LNCAP (cell line): ENCODE results near the gene SETD1B.

Experiments
- CTCF ChIP-seq: fragments of 450-650 bp; IDR thresholded peaks from 2 replicates; pipeline ENCODE4 v1.5.1; 2017; ENCODE audit warnings: mild to moderate bottlenecking

SETD1B gene

GRCh38 chr12:121800694-121801594 lies 2.9 kb upstream of the SETD1B start:
- TF ChIP-seq CTCF = no peak

GRCh38 chr12:121801595-121802484 lies 2.0 kb upstream of the SETD1B start:
- no peak for TF ChIP-seq CTCF

- TF ChIP-seq CTCF = no peak
Observed at GRCh38 chr12:121802485-121802842, 1.3 kb upstream of the SETD1B start.

GRCh38 chr12:121802843-121803698 lies 738 bp upstream of the SETD1B start:
- TF ChIP-seq CTCF = no peak

- TF ChIP-seq CTCF = no peak
Observed at GRCh38 chr12:121804417-121805111, 755 bp downstream of the SETD1B start.

- TF ChIP-seq CTCF = no peak
Observed at GRCh38 chr12:121805171-121806008, 1.6 kb downstream of the SETD1B start.
